GM18867 (cell line): ENCODE results near the gene SLC2A6.

Experiments used
- ATAC-seq: cut with Tn5 transposase; IDR thresholded peaks from one replicate; pipeline ENCODE4 v1.9.1; 2021; ENCODE audit warnings: mild to moderate bottlenecking, moderate library complexity; ENCODE audit not compliant: unreplicated experiment

Gene SLC2A6

DNA sequence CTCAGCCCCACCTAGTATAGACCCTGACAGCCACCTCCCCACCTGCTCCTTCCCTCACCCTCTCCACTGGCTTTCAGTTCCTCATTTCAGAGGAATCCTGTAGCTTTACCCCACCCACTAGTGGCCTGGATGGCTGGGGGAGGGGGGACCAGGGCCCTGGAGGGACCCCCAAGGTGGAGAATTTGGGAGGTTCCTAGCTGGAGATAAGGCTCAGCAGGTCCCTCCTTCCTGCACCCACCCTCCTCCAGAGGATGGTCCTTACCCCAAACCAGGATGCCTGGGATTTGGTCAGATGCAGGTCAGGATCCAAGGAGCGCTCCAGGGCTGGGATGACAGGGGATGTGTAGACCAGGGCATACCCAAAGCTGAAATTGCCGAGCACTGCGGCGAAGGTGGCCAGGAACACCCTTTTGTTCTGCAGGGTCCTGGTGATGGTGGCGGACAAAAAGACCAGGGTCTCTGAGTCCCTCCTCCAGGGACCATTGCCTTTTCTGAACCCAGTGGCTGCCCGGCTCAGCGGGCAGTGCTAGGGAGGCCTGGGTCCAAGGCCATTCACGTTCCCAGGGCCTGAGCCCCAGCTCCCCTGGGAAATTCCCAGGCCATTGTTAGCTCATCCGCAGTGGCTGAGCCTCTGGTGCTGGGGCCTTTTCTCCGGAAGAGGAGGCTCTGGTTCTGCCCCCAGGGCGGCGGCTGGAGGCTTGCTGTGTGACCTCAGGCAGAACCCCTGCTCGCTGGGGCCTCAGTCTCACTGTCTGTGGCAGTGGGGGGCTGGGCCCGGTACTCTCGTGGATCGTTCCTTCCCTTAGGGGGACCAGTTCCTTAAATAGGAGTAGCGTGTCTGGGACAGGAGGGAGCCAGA lies 678 bp downstream of the SLC2A6 start:
- ATAC-seq, result peak; percentile 30

DNA sequence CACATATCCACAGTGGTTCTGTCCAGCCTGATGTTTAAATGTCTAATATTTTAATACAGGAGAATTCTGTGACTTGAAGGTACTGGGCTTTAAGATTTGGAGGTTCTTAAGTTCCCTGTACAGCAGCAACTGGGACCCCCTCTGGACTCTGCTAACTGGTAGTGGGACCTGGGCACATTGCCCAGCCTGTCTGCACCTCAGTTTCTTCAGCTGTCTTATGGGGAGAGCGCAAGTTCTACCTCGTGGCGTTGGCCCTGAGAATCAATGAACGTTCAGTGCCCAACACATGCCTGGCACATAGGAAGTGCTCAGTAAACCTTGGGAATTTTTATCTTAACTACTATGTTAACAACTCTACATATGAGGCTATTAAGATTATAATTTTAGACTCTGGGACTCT lies 1.4 kb downstream of the SLC2A6 start:
- ATAC-seq, result no peak

DNA sequence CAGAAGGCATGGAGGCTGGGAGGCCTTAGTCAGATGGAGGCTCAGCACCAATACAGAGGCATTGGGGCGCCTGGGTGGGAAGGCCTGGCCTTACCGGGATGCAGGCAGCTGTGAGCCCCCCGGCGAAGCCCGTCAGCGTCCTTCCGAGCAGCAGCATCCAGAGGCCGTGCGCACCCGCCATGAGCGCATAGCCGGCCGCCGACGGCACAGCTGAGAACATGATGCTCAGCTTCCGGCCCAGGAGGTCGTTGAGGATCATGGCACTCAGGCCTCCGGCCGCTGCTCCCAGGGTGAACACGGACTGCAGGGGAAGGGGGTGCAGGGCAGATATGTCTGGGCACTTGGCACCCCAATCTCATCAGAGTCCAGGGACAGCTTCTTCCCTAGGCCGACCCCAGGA lies 2.0 kb downstream of the SLC2A6 start:
- ATAC-seq, result no peak

DNA sequence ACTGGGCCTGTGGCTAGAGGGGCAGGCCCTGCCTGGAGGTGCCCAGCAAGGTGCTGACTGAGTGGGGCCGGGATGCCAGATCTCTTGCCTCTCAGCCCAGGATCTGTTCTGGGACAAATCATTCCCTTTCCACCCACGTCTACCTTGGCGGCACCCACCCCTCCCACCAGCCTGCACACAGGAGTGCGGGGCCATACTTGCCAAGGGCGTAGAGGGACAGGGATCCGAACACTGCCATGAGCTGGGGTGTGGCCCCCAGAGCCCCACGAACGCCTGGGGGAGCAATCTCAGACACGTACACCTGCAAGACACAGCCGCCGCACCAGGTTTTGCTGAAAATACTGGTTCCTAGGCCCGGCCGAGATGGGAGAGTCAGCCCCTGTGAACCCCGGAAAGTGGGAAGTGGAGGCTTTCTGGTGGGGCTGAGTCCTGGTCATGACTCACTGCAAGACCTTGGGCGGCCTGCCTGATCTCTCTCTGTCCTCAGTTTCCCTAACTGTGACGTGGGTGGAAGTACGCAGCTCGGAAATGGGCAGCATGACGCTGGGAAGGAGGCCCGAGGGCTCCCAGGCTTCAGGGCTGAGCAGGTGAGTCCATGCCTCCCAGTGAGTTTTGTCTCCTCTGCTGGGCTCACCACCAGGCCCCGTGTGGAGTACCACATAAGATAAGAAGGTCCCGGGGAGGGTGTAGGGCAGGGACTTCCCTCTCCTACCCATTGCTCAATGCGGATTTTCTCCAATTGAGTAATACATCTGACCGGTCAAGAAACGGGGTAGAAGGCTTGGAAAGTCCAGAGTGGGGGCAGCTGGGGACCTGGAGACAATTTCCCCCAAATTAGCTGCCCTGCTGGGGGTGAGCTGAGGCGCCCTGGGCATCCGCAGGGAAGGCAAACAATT lies 2.6 kb downstream of the SLC2A6 start:
- no peak for ATAC-seq

DNA sequence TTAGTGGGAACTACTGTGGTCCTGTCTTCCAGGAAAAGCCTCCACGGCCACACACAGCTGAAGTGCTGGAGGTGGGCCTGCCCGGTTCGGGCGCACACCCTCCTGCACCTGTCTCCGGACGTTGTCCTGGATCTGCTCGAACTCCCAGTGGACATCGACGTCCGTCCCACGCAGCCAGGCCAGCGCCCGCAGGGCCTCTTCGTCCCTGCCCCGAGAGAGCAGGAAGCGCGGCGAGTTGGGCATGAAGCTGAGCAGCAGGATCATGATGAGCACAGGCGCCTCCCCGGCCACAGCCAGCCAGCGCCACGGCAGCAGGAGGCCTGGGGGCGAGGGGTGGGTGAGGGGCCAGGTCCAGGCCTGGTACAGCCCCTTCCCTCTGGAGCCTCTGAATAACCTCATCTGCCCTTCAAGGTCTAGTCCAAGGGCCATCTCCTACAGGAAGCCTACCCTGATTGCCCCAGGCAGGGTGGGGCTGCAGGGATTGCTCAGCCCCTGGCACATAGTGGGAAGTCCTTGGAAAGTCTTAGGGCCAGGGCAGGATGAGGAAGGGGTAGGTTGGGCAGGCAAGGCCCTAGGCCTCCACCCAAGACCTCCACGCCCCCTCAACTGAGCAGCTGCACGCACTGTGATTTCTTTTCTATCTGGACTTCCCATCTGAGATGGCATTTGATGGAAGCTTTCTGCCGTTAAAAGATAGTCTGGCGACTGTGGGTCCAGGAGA lies 3.4 kb downstream of the SLC2A6 start:
- ATAC-seq, result no peak

DNA sequence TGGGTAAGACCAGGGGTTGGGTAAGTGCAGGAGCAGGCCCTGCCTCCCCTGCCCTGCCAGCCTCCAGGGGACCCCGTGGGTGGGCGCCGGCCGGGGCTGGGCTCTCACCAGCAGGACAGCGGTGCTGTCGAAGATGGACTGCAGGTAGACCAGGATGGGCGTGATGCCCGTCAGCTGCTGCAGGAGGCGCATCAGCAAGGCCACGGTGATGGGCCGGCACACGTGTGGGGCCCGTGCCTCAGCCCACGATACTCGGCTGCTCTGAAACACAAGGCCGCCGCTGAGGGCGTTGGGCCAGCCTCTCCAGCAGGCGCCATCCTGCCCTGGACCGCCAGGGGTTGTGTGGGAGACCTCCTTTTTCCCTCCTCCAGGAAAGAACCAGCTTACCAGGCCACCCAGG lies 4.0 kb downstream of the SLC2A6 start:
- no peak for ATAC-seq

DNA sequence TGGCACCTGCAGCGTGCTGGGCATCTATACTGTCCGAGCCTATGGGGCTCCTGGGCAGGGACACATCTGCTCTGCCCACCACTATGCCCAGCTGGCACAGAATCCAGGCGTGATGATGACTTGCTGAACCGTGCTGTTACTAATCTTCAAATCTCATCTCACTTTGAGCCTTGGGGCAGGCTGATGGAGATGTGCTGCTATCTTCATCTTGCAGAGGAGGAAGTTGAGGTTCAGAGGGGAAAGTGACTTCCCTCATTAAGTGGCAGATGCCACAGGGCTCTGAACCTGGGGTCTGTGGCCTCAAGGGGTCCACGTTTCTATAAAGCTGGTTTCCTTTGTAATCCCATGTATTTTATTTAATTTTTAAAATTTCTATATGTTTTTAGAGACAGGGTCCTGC lies 4.7 kb downstream of the SLC2A6 start:
- ATAC-seq, result no peak

DNA sequence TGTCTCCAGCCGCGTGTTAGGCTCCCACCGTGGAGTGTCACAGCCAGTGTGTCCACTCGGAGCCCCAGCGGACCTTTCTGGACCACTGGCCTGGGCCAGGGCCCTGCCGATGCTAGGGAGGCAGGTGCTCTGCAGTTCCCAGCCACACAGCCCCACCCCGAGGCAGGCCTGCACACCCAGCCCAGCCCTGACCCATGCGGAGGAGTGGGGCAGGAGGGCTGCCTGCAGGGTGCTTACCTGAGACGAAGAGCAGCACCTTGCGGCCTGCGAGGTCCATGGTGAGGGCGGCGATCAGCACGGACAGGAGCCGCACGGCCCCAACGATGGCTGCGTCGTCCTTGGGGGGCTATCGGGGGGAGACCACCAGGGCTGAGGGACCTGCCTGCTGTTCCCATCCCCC lies 5.2 kb downstream of the SLC2A6 start:
- no peak for ATAC-seq

DNA sequence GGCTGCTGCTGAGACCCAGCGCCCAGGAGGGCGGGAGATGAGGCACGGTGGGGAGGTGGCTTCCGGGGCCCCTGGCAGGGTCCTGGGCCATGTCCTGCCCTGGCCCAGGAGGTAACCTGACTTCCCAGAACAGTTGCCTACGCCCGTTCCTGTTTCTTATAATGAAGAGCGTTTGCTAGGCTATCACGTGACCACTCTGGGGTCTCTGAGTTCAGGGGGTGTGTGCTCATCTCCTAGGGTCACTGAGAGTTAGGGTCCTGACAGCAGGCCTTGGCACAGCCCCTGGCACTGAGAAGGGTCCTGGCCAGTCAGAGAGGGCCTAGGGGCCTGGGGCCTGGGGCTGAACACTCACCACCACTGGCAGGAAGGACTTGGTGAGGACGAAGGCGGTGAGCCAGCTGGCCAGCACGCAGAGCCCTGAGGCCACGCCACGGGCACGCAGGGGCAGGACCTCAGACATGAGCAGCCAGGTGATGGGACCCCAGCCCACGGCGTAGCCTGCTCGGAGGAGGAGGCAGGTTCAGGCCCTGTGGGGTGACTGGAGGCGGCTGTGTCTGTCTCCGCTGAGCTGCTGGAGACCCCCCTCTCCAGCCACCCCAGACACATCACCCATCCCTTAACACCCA lies 6.0 kb downstream of the SLC2A6 start:
- ATAC-seq, result no peak

DNA sequence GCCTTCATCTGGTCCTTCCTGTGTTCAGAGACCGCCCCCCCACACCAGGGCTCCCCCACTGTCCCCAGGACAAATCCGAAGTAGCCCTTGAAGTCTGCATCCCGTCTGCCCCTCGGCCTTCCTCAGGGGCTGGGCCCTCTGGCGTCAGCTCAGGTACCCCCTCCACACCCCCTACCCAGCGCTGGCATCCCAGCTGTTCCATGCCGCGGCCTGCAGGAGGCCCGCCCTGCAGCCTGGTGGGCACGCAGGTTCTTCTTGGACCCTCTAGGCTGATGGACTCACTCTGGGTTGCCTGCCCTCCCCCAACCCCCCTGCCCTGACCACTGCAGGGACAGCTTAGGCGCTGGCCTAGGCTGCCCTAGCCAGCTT lies 6.6 kb downstream of the SLC2A6 start:
- no peak for ATAC-seq

DNA sequence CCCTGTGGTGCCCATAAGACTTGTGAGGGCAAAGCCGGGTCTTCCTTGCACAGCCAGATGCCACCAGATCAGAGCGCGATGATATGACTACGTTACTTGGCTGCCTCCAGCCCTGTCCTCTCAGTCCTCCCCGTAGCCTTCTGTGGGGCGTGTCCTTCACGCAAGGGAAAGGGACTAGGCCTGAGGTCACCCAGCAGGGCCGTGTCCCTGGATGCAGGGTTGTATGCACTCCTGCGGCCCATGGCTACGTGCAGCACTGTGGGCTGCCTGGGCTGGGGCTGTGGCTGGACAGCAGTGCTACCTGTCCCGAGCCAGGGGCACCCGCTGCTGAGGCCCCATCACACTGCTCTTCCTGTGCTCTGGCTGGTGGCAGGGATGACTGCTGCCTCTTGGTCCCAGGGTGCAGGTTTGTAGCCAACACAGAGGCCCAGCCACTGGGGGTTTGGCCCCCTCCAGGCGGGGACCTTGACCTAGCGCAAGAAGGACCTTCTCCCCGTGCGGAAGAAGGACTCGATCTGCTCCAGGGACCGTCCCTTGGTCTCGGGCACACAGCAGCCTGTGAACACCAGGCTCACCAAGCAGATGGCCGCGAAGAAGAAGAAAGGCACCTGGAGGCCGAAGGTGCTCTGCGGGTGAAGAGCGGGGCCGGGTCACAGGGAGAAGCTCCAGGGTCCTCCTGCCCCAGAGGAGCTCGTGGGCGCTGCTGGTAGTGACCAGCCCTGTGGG lies 7.2 kb downstream of the SLC2A6 start:
- ATAC-seq, result no peak

DNA sequence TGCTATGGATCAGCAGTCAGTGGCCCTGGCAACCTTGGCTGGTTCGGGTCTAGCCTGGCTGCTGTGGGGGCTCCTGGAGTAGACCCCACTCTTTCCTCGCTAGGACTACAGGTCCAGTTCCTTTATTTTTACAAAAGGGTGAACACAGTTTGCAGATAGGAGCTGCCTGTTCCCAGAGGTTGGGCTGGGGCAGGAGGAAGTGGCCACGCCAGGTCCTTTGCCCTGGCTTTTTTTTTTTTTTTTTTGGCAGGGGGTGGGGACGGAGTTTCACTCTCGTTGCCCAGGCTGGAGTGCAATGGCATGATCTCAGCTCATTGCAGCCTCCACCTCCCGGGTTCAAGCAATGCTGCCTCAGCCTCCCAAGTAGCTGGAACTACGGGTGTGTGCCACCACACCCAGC lies 7.9 kb downstream of the SLC2A6 start:
- ATAC-seq, result no peak

DNA sequence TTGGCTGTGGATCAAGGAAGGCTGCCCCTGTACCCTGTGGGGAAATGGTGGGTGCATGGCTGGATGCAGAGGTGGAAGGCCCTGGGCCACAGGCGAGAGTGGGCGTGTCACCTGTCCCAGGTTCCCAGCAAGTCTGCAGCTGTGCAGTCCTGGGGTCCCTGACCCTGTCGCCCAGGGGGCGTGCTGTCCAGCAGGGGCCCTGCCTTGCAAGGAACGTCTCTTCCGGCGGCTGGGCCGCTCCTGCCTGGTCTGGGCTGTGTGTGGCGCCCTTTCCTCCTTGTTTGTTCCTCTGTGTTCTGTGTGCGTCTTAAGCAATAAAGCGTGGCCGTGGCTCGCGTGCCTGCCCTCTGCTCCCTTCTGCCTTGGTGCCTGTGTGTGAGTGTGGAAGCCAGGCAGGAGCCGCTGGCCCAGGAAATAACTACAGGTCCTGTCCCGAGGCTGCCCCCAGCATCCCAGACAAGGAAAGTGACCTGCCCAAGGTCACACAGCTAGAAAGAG lies 8.4 kb downstream of the SLC2A6 start:
- no peak for ATAC-seq

DNA sequence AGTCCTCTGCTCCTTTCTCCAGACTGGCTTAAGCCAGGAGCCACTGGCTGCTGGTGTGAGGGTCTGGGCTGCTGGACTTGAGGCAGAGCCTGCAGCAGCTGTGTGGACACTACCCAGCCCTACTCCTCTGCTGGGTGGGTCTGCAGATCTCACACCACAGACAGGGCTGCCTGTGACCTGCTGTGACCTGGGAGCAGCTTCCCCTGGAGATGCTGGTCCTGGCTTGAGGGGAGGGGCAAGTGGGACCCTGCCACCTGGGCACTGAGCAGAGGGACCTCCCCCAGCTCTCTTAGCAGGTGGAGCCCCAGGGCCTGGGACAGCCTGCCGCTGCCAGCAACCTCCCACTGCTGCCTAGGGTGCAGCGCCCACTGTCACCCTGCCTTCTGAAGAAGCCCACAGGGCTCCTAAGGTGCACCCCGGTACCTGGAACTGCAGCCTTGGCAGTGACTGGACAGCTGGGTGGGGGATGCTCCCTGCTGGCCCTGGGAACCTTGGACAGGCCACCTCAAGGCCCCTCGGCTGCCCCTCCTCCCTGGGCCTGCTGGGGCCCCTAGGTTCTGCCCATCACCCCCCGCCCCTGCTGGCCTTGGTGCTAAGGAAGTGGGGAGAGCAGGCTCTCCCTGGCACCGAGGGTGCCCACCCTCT lies 10.0 kb downstream of the SLC2A6 start:
- no peak for ATAC-seq

DNA sequence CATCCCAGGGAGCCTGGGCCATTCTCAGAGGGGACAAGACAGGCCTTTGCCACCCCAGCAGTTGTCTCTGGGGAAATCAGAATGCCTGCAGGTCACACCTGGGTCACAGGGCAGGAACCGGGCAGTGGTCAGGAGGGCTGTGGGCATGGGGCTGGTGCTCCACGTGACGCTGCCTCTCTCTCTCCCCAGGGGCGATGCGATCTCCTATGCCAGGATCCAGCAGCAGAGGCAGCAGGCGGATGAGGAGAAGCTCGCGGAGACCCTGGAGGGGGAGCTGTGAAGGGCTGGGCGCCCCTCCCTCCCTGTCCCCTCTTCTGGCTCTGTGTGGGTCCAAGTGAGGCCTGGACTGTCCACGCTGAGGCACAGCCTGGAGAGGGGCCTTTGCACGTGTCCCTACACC lies 10.5 kb downstream of the SLC2A6 start:
- ATAC-seq, result no peak

DNA sequence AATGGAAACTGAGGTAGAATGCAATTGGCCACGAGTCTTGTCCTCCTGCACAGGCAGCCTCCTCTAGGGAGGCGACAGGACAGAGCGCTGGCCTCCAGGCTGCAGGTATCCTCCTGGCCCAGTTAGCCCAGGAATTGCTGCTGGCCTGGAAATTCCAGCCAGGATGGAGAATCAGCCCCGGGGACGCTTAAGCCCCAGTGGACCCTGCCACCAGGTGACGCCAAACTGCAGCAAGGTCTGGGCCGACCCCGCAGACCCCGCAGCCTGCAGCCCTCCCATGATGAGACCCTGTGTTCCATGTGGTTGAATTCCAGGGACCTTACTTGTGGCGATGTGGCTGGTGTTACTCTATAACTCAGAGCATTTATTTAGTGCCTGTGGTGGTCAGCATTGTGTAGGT lies 11.8 kb downstream of the SLC2A6 start:
- ATAC-seq, result no peak

DNA sequence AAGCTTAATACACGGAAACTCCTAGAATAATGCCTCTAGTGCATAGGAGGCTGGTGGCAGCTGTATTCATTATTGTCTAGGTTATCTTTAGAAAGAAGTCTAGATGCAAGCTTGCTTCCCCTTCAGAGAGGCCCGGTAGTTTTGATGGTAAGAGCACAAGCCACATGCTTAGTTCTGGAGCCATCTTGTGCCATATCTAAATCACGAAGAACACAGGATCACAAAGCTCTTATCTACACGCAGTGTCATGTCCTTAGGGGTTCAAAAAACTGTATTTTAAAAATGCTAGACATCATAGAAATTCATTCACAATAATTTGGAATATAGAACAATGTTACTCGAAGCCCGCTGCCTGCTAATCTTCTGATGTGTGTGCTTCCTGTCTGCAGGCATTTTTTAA lies 12.9 kb downstream of the SLC2A6 start:
- no peak for ATAC-seq

DNA sequence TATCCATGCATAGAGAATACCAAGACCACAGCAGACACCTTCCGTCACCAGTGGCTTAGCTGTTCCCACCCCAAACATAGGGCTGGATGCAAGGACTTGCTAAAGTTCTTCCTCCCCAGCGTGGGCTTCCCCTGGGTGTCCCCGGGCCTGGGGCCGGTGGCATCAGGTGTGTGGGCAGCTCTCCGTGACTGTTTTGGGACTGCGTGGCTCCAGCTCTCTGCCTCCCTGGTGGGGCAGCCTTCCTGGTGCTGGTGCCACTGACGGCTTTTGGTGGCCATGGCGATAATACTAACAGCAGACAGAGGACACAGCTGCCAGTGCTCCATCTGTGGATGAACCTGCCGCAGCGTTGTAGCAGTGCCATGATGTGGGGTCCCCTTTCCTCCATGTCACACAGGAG lies 14.3 kb downstream of the SLC2A6 start:
- ATAC-seq, result no peak

DNA sequence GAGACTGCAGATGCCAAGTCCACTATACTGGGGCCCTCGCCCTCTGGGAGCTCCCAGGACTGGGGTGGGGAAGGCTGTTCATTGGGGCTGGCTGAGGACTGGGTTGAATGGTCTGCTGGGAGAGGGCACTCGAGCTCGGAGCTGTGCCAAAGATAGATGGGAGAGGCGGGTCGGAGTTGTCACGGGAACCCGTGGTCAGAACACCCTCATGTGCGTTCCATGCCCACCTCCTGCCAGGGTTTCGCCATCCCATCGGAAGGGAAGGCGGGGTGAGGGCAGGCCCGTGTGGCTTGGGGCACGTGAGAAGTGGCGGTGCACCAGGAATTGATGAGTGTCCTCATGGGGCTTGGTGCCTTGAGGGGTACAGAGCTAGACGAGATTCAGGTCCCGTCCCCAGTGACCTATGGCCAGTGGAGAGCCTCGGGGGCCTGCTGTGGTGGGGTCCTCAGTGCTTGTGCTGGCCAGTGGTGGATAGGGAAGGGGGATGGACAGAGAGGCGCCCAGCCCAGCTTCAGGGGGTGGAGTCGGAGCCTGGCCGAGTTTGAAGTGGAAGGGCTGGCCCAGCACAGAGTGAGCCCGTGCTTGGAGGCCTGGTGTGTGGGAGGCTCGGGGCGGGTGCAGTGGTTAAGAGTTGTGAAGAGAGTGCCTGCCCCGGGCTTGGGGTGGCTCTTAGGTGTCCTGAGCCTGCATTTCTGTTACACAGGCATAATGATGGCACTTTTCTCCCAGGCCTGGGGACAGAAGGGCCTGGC lies 14.9 kb downstream of the SLC2A6 start:
- ATAC-seq, result no peak
